Naive thymus-derived CD8-positive, alpha-beta T cell (primary cell): Measurements from ENCODE around the gene LORICRIN. TPM values are rescaled to one million over a fixed set of nuclear protein-coding genes. Genes with fewer than 3 reads are reported as not detected.
A peak's percentile ranks its signal among the peaks of the same experiment; 100 is the strongest.

Source experiments
- ATAC-seq, 2 donors: fragments of 150-1000 bp; cut with Tn5 transposase in 1 of 2; sonication (Bioruptor Pico), chemical (Tn5 transposase) in 1 of 2; 1 replicate in 1 of 2; 2 replicates in 1 of 2; pipeline ENCODE4 v1.10.0; 2021; ENCODE audit warnings: mild to moderate bottlenecking in 2 of 2, moderate library complexity in 2 of 2
- POLR2A ChIA-PET: fragments of 350-600 bp; sonication (Branson Sonifier 250); formaldehyde crosslinking; loops from one replicate; lab custom pipeline; 2021; ENCODE audit warnings: antibody characterized with exemption; lab: Charles Lee
- DNase-seq, 10 donors: peaks; one replicate each; pipeline versions ENCODE4 v3.0.0 to v3.0.0-alpha.2; 2020 to 2022
- H3K27ac Mint-ChIP-seq, 10 donors: one replicate each; pipeline ENCODE4 v1.8.0; 2020 to 2022; ENCODE audit warnings: mild to moderate bottlenecking in 10 of 10, mixed read lengths in 10 of 10, moderate library complexity in 4 of 10, inconsistent platforms in 1 of 10
- H3K27me3 Mint-ChIP-seq, 5 donors: one replicate each; pipeline ENCODE4 v1.8.0; 2021 to 2022; ENCODE audit warnings: mixed read lengths in 5 of 5
- H3K36me3 Mint-ChIP-seq, 3 donors: one replicate each; pipeline ENCODE4 v1.8.0; 2020 to 2022; ENCODE audit warnings: mixed read lengths in 3 of 3, mild to moderate bottlenecking in 2 of 3, inconsistent platforms in 1 of 3
- H3K4me1 Mint-ChIP-seq, 4 donors: one replicate each; pipeline ENCODE4 v1.8.0; 2021 to 2022; ENCODE audit warnings: mixed read lengths in 4 of 4
- H3K4me3 Mint-ChIP-seq, 10 donors: one replicate each; pipeline ENCODE4 v1.8.0; 2020 to 2022; ENCODE audit warnings: mild to moderate bottlenecking in 10 of 10, mixed read lengths in 10 of 10, moderate library complexity in 6 of 10, inconsistent platforms in 1 of 10
- H3K9me3 Mint-ChIP-seq, 9 donors: one replicate each; pipeline ENCODE4 v1.8.0; 2020 to 2022; ENCODE audit warnings: mixed read lengths in 9 of 9, mild to moderate bottlenecking in 3 of 9, inconsistent platforms in 1 of 9, moderate library complexity in 1 of 9
- polyA plus RNA-seq, 3 donors: library from polyadenylated mRNA; unstranded; fragments of 300-500 nt; fragmentation: Illumina TruSeq; gene quantifications; one replicate each; pipeline ENCODE4 v1.2.3, GENCODE V29; 2021
- total RNA-seq, 8 experiments: library from RNA in 2 of 8; stranded (reverse) in 2 of 8; gene quantifications; one replicate each; pipeline ENCODE4 v1.2.3 and lab custom pipeline; 2021 to 2026

LORICRIN gene
- total and polyA plus RNA-seq, 5 experiments from 2014 or later = not detected

DNA sequence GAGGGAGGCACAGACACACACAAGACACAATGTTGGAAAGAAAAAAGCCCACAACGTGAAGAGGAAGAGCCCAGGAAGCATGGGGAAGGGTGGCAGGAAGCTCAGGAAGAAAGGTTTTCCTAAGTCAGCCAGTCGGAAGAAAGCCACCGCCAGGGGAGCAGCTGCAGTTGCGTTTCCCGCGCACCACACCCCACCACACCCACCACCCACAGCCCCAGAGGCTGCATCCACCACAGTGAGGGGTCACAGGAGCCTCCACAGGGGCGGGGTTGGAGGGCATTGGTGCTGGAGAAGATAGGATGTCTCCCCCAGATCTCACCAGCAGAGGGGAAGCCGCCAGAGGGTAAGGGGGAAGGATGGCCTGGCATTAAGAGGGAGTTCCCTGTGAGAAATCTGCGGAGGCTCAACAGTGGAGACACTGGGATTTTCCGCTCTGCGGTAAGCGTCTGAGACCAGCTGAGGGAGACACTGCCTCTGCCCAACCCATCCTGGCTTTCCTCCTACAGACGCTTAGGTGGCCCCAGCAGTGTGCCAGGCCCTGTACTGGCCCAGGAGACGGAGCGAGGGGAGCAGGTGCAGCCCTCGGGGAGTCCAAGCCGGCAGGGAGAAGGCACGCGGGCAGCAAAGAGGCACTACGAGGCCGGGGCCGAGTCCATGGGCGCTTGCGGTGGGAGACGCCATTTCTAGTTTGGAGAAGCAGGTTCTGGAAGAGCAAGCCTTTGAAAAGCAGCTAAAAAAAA is 33.4 kb downstream of the LORICRIN start:
- H3K4me3 Mint-ChIP-seq = peak overlapping the region in 2 of 10 donors; percentile 19 to 25
- H3K27ac Mint-ChIP-seq = peak overlapping the region in 1 of 10 donors; percentile 42
- DNase-seq (no peak), ATAC-seq (no peak)
- POLR2A ChIA-PET = no interaction called here
- H3K36me3 Mint-ChIP-seq = no peaks in the 10 kb centered on the region
- peaks cover 2 to 33% (median 14%) of the 10 kb centered on the region in 5 donors for H3K27me3 Mint-ChIP-seq
- H3K9me3 Mint-ChIP-seq = no peaks in the 10 kb centered on the region
- H3K4me1 Mint-ChIP-seq = peaks cover 13 to 26% (median 25%) of the 10 kb centered on the region in 4 donors

GRCh38 chr1:153293480-153293775 is 33.9 kb downstream of the LORICRIN start:
- no peak for ATAC-seq
- H3K27ac Mint-ChIP-seq = no peak overlapping the region
- POLR2A ChIA-PET = no interaction called here
- no peaks in the 10 kb centered on the region for H3K9me3 Mint-ChIP-seq
- no peak for DNase-seq
- no peaks in the 10 kb centered on the region for H3K36me3 Mint-ChIP-seq
- H3K27me3 Mint-ChIP-seq = peaks cover 2 to 29% (median 14%) of the 10 kb centered on the region in 5 donors
- H3K4me3 Mint-ChIP-seq = peak overlapping the region in 2 of 10 donors; percentile 30 to 35
- peaks cover 13 to 26% (median 25%) of the 10 kb centered on the region in 4 donors for H3K4me1 Mint-ChIP-seq

GRCh38 chr1:153293851-153294250 is 34.4 kb downstream of the LORICRIN start:
- POLR2A ChIA-PET = no interaction called here
- H3K9me3 Mint-ChIP-seq = no peaks in the 10 kb centered on the region
- peaks cover 13 to 26% (median 25%) of the 10 kb centered on the region in 4 donors for H3K4me1 Mint-ChIP-seq
- peaks cover 2 to 29% (median 14%) of the 10 kb centered on the region in 5 donors for H3K27me3 Mint-ChIP-seq
- DNase-seq (peak in 1 of 10 donors; percentile 14), ATAC-seq (peak in 1 of 2 donors; percentile 46)
- H3K27ac Mint-ChIP-seq = peak overlapping the region in 3 of 10 donors; percentile 3 to 40 (median 22)
- H3K4me3 Mint-ChIP-seq = peak overlapping the region in 8 of 10 donors; percentile 8 to 39 (median 34)
- H3K36me3 Mint-ChIP-seq = no peaks in the 10 kb centered on the region

DNA sequence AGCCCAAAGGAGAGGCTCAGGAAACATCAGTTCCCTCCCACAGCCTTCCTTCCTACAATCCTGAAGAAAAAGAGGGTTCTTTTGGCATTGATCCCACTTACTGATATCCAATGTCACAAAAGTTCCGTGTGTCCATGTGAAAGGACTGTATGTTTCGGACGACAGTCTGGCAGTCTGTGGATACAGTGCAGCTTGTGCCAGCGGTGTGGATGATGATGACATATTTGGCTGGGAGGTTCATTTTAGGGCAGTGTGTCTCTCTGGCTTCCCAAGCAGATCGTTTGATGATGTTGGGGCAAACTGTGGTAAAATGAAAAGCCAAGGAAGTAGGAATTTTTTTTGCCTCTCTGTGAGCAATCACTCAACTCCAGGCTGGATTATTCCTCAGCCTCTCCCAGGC is 42.8 kb downstream of the LORICRIN start:
- peaks cover 2 to 5% (median 4%) of the 10 kb centered on the region in 5 donors for H3K27me3 Mint-ChIP-seq
- POLR2A ChIA-PET = no interaction called here
- no peaks in the 10 kb centered on the region for H3K9me3 Mint-ChIP-seq
- ATAC-seq (no peak), DNase-seq (no peak)
- peaks cover 0 to 5% (median 0%) of the 10 kb centered on the region in 4 donors for H3K4me1 Mint-ChIP-seq
- H3K27ac Mint-ChIP-seq = no peak overlapping the region
- no peak overlapping the region for H3K4me3 Mint-ChIP-seq
- no peaks in the 10 kb centered on the region for H3K36me3 Mint-ChIP-seq

GRCh38 chr1:153305682-153306081 is 46.2 kb downstream of the LORICRIN start:
- H3K4me3 Mint-ChIP-seq = no peak overlapping the region
- H3K27me3 Mint-ChIP-seq = peaks cover 8 to 17% (median 14%) of the 10 kb centered on the region in 5 donors
- H3K27ac Mint-ChIP-seq = no peak overlapping the region
- H3K4me1 Mint-ChIP-seq = peaks cover 0 to 2% (median 0%) of the 10 kb centered on the region in 4 donors
- no peak for ATAC-seq
- no peaks in the 10 kb centered on the region for H3K36me3 Mint-ChIP-seq
- no peaks in the 10 kb centered on the region for H3K9me3 Mint-ChIP-seq
- POLR2A ChIA-PET = no interaction called here
- no peak for DNase-seq

- Mint-ChIP-seq H3K4me3 (no peak overlapping the region), H3K4me1 (peaks cover 0 to 2% (median 0%) of the 10 kb centered on the region in 4 donors), H3K9me3 (no peaks in the 10 kb centered on the region), H3K36me3 (no peaks in the 10 kb centered on the region), H3K27me3 (peaks cover 8 to 17% (median 14%) of the 10 kb centered on the region in 5 donors), H3K27ac (no peak overlapping the region)
- DNase-seq = no peak
- POLR2A ChIA-PET = no interaction called here
- no peak for ATAC-seq
These were observed 47.1 kb downstream of the LORICRIN start for GRCh38 chr1:153306303-153307220.

DNA sequence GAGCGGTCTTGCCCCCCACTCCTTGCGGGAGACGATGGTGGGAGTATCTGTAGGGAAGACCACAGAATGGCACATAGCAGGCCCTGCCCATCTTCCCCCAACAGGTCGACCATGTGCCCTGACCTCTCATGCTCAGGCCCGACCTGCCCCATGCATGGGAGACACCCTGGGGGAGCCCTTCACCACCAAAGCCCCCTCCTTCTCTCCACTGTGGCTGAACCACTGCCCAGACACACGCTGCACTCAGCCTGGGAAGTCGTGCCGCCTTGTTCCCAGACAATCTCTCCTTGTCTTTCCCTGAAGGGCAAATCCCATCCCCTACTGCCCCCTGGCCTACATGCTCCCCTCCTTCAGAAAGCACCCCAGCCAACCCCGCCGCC is 47.7 kb downstream of the LORICRIN start:
- ATAC-seq = no peak
- Mint-ChIP-seq H3K27me3 (peaks cover 10 to 17% (median 14%) of the 10 kb centered on the region in 5 donors), H3K9me3 (no peaks in the 10 kb centered on the region), H3K36me3 (no peaks in the 10 kb centered on the region), H3K4me3 (no peak overlapping the region), H3K4me1 (peaks cover 0 to 2% (median 0%) of the 10 kb centered on the region in 4 donors), H3K27ac (no peak overlapping the region)
- no peak for DNase-seq
- POLR2A ChIA-PET = no interaction called here

GRCh38 chr1:153308540-153308939 is 49.1 kb downstream of the LORICRIN start:
- Mint-ChIP-seq H3K27ac (peak overlapping the region in 1 of 10 donors; percentile 2), H3K27me3 (peaks cover 12 to 29% (median 17%) of the 10 kb centered on the region in 5 donors), H3K36me3 (no peaks in the 10 kb centered on the region), H3K4me1 (peaks cover 0 to 2% (median 0%) of the 10 kb centered on the region in 4 donors), H3K9me3 (no peaks in the 10 kb centered on the region), H3K4me3 (no peak overlapping the region)
- ATAC-seq (no peak), DNase-seq (no peak)
- POLR2A ChIA-PET = no interaction called here

- POLR2A ChIA-PET = no interaction called here
- Mint-ChIP-seq H3K4me1 (peaks cover 0 to 2% (median 0%) of the 10 kb centered on the region in 4 donors), H3K36me3 (no peaks in the 10 kb centered on the region), H3K27ac (no peak overlapping the region), H3K27me3 (peaks cover 12 to 29% (median 17%) of the 10 kb centered on the region in 5 donors), H3K9me3 (peaks cover 0 to 1% (median 0%) of the 10 kb centered on the region in 9 donors), H3K4me3 (no peak overlapping the region)
- no peak for ATAC-seq
- DNase-seq = no peak
These were observed 50.0 kb downstream of the LORICRIN start for GRCh38 chr1:153309441-153309840.

DNA sequence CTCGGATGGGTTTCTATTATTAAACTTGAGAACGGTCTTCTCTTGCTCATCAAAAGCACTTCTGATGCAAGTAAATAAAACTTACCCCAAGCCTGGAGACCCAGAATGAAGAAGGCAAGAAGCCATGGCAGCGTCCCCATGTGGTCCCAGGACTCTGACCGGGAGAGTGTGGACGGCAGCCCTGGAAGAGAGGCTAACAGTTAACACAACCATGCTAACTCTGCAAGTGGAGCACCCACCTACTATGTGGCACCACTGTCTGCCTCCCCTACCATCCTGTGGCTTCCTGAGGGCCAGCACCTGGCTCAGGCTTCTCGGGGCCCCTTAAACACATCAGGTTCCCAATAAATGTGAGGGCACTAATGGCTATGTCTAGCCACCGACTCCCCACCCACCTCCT is 51.0 kb downstream of the LORICRIN start:
- DNase-seq = no peak
- Mint-ChIP-seq H3K36me3 (no peaks in the 10 kb centered on the region), H3K27ac (no peak overlapping the region), H3K27me3 (peaks cover 12 to 29% (median 15%) of the 10 kb centered on the region in 5 donors), H3K4me1 (peaks cover 0 to 2% (median 0%) of the 10 kb centered on the region in 4 donors), H3K4me3 (no peak overlapping the region), H3K9me3 (peaks cover 0 to 4% (median 0%) of the 10 kb centered on the region in 9 donors)
- POLR2A ChIA-PET = no interaction called here
- no peak for ATAC-seq
